ENCODE results near the gene RILPL2.
"Not testable (repeated sequence)": the region's sequence is repeated elsewhere in the genome, so short reads cannot be mapped to it uniquely, and the experiment has no call there.

RILPL2 gene

GRCh38 chr12:123449249-123449733 lies 12.8 kb upstream of the RILPL2 start:
- DNase-seq, result no peak

GRCh38 chr12:123446333-123446713 lies 9.8 kb upstream of the RILPL2 start:
- no peak for DNase-seq

- DNase-seq, result no peak
Observed at GRCh38 chr12:123445388-123446332, 9.2 kb upstream of the RILPL2 start.

GRCh38 chr12:123444092-123445026 lies 7.9 kb upstream of the RILPL2 start:
- no peak for DNase-seq

- DNase-seq, result no peak
Observed at GRCh38 chr12:123442774-123443173, 6.3 kb upstream of the RILPL2 start.

- no peak for DNase-seq
Observed at GRCh38 chr12:123441523-123442164, 5.2 kb upstream of the RILPL2 start.

GRCh38 chr12:123435636-123436016 lies 858 bp downstream of the RILPL2 start:
- DNase-seq, result no peak

GRCh38 chr12:123433615-123434014 lies 2.9 kb downstream of the RILPL2 start:
- DNase-seq, result no peak

GRCh38 chr12:123431951-123432817 lies 4.3 kb downstream of the RILPL2 start:
- not testable (repeated sequence) for DNase-seq

- DNase-seq, result not testable (repeated sequence)
Observed at GRCh38 chr12:123429101-123429500, 7.4 kb downstream of the RILPL2 start.

GRCh38 chr12:123428591-123428990 lies 7.9 kb downstream of the RILPL2 start:
- no peak for DNase-seq

GRCh38 chr12:123427036-123427769 lies 9.3 kb downstream of the RILPL2 start:
- no peak for DNase-seq

- no peak for DNase-seq
Observed at GRCh38 chr12:123421314-123421713, 15.2 kb downstream of the RILPL2 start.

- no peak for DNase-seq
Observed at GRCh38 chr12:123410041-123410412, 26.5 kb downstream of the RILPL2 start.

- DNase-seq, result not testable (repeated sequence)
Observed at GRCh38 chr12:123409284-123410040, 27.0 kb downstream of the RILPL2 start.

GRCh38 chr12:123408619-123409018 lies 27.9 kb downstream of the RILPL2 start:
- DNase-seq, result not testable (repeated sequence)

GRCh38 chr12:123407934-123408333 lies 28.6 kb downstream of the RILPL2 start:
- DNase-seq, result not testable (repeated sequence)

- not testable (repeated sequence) for DNase-seq
Observed at GRCh38 chr12:123407269-123407668, 29.2 kb downstream of the RILPL2 start.

GRCh38 chr12:123404581-123404980 lies 31.9 kb downstream of the RILPL2 start:
- no peak for DNase-seq
